ENCODE results near the gene HDAC8.

Gene HDAC8

DNA sequence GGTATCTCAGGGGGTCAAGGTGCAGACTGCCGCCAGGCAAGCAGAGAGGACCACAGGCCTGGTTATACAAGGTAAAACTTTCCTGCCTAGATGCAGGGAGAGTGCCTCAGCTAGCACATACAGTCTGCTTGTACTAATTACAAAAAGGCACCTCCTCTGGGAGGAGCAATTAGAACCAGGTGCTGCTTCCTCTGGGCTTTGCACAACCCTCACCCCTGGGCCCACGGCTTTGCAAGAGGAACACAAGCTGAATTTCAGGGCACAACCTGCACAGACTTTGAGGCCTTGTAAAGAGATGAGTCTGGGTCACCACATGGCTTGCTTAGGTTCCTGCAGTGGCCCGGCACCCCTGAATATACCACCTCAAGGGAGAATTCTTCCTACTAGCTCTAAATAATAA lies 257.8 kb downstream of the HDAC8 start:
- DNase-seq: no peak

DNA sequence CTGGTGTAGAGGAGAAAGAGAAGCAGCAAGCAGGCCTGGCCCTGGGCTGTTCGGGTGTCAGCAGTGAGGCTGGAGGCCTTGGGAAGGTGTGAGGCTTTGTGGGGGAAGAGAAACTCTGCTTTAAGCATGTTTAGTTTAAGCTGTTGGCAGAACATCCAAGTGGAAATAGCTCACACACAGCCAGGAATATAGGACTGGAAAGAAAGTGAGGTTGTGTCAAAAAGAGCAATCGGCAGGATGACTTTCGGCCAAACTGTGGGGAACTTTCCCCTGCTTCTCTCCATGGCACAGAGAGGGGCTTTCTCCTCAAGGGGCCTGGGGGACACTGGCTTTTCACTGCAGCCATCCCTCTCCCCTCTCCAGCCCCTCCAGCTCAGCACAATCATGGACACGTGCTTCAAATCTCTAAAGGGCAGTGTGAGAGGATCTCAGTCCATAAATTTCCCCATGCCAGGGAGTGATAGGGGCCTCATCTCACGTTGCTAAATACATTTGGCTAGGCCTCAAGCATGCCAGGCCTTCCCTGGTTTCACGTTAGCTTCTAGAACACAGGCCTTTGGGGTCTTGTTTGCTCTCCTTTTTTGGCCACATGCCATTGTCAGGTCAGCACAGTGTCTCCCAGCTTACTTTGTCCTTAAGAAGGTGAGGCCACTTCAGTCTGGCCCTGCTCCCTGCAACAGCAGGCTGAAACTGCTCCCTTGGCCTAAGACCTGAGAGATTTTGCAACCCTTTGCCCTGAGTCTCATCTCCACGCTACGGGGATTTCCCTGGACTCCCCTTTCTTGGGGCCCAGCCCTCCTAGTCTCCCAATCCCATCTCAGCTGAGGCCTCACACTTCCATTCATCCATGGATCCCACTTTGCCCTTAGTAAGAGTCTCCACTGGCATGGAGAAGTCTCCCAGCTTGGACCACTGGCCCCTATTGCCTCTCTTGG lies 258.7 kb downstream of the HDAC8 start:
- DNase-seq: no peak

DNA sequence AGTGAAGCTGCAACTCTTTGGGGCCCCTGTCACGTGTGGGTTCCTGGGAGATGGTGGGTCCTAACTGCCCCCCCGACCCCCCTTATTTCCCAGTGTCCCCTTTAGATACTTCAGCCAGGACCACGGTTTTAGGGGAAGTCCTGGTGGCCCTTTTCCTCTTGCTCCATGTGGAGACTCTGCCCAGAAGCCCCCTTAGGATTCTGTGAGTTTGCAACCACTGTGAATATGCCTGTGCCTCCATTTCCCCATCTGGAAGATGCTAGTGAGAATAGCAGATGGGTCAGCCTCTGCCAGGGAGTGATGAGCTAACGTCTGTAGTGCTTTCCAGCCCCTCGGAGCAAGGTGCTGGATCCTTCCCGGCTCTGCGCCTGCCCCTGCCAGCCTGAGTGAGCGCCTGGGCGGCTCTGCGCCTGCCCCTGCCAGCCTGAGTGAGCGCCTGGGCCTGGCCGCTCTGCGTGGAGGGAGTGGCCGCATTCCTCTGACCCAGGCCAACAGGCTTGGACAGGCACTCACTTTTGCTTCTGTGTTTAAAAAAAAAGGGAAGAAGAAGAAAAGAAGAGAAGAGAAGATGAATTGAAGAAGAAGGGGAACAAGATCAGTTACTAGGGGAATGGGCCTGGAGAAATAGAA lies 260.2 kb downstream of the HDAC8 start:
- DNase-seq: no peak

DNA sequence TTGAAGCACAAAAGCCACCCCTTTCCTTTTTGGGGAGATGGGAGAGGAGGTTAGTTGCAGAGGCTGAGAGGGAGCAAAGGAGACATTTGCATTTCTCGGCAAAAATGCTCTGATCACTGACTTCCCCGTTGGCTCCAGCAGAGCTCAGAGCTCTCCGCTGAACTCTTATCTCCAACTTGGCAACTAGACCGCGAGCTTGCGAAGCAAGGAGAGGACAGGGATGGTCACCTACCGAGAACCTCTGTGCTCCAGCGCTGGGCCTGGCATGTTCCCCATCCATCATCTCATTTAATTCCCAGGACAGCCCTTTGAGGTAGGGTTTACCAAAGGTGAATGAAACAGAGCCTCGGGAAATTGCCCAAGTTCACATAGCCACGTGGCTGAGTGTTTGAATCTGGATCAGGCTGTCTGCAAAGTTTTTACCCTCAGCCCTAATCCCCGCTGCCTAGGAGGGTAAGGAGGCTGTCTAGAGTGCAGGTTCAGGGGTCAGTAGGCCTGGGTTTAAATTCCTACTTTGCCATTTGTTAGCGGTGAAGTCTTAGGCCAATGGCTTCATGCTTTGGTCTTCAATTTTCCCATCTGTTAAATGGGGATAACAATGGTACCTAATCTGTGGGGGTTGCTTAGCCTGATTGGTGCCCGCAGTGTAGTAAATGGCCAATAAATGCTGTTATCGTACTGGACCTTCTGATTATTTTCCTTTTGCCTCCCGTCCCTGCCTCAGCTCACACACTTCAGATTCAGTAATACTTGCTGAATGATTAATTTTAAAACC lies 263.2 kb downstream of the HDAC8 start:
- no peak for DNase-seq

DNA sequence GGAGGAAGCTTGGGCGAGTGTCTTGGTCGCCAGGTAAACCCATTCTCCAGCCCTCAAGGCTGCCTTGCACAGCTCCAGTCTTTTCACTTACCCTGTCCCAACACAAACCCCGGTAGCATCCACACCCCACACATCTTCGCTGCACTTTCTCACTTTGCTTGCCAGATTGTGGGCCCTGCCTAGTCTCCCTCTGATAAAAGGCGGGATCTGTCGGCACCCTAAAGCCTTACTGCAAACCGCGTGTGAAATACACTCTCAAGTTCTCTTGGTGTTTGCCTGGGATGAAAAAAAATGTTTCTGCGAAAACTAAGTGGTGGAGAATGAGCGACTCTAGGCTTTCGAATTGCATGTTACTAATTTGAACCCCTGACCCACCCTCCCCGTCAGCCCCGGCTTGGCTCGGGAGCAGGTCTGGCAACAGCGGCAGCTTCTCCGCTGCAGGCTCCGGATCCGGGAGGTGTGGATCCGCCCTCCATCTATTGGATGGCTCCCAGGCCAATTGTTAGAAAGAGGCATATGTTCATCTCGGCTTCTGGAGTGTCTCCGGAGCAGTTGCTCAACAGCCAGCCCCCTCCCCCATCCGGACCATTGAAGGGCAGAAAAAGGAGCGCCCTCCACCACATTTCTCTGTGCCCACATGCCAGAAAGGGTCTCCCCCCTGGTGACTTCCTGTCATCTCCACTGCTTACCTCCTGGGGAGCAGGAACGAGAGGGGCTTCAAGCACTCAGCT lies 263.9 kb downstream of the HDAC8 start:
- peak; percentile 38 to 57 (median 49) for DNase-seq

DNA sequence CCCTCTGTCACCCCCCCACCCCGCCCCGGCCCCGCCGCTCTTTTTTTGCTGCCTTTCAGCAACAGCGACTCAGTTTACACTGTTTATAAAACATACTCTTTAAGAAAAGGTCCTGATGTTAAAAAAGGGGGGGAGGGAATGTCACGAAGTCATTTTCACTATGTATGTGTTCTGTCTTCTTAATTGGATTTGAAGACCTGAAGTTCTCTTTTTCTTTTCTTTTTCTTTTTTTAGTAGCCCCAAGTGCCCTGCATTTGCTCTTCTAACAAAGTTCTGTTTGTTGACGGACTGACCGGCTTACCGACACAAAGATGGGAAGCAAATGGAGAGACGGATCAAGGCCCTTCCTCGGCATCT lies 264.5 kb downstream of the HDAC8 start:
- DNase-seq: no peak

DNA sequence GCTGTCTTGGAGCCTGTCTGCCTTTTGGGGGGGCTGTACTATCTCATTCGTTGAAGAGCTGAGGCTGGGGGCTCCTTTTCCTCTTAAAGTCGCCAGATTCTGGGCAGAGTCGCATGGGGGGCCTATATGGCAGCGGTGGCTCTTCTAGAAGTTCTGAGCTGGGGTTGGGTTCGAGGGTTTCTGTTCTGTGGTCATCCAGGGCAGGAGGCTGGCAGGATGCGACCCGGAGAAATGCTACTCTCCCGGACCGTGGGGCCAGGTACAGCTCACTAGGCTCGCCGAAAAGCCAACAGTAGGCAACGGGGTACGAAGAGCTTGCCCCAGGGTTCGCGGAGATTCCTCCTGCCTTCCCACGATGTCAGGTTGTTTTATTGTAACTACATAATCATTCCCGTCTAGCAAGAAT lies 265.0 kb downstream of the HDAC8 start:
- peak in 1 of 3 donors; percentile 3 for DNase-seq

DNA sequence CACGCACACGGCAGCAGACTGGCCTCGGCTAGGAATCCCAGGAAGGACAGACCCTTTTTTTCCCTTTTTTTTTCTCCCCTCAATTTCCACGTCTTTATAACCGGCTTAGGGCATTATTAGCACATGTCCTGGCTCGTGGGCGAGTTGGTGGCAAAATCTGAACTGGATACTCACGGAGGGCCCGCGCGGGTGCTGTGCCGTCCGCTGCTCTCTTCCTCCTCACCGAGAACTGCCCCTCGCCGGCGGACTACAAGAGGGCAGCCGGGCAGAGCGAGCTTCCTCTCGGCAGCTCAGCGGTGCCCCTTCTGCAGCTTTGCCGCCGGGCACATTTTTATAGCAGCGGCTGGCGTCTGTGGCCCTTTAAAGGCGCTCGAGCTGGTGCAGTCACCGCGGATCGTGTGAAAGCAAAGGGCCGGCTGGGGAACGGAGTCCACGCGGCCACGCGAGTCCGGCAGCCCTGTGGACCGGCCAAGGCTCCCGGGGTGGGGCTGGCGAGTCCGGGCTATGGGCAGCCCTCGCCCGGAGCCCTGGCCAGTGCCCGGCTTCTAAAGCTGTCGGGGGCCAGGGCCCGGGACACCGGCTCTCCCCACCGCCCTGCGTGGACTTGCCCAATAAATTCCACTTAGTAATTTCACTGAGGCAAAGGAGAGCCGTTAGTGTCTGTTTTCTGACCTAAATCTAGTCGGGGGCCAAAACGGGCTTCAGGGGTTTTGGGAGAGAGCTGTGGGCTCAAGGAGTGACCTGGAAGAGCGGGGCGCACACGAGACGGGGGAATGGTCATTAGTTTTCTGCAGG lies 265.6 kb downstream of the HDAC8 start:
- peak; percentile 68 to 80 (median 75) for DNase-seq

DNA sequence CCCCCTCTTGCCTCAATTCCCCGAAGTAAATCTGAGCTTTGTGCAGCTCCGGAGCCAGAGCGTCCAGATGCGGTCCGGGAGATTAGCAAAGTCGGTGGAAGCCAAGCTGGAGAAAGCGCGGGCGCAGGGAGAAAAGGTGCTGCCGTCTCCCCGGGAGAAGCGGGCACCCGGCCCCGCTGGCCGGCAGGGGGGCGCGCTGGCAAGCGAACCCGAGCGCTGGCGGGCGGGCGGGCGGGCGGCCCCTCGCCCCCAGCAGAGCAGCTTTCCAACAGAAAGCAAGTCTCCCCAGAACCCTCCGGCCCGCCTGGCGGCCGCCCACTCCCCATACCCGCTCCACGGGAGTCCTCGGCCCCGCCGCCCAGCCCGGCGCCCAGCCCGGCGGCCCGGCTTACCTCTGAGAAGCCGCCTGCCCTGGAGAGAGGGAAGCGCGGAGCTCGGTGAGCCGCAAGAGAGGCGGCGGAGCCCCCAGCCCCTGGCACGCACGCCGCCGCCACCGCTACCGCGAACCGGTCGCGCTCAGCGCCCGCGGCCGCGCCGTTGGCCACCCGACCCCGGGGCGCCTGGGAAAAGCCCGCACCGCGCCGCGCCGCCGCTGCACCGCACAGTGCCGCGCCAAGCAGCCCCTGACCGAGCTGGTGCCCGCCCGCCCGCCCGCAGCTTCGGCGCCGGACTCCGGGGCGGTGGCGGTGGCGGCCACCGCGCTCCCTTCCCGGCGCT lies 266.4 kb downstream of the HDAC8 start:
- peak in 1 of 3 donors; percentile 27 for DNase-seq

DNA sequence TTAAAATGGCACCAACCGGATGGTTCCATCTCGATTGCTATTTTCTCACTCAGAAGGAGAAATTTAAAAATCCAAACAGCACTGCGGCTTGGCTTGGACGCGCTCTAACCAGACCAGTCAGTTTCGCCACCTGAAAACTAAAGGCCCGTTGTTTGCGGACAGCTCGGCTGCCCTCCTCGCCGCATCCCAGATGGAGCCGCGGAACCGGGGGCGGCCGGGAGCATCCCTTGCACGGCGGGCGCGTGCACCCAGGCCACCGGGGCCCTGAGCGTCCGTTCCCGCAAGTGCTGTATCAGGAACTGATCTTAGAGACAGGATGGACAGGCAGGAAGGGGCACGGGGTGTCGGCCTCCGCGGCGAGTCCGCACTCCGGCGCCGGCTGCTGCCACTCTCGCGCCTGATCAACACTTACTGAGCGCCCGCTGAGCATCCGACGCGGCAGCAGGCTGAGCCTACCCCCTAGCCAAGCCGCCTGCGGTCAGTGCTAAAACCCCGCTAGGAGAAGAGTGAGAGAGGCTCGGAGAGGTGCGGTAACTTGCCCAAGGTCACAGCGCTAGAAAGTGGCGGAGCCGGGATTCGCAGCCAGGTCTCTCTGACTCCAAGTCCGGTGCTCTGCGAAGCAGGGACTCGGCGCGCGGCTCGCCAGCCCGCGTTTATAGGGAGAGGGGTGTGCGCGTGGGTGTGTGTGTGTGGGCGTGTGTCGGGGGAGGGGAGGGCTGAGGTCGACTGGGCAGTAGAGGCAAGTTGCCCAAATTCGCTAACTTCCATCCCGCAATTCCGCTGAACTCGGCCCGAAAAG lies 267.2 kb downstream of the HDAC8 start, which contains the start of gene CITED1:
TSS of gene CITED1 (minus strand) at position 629 of the 799 bp plus-strand sequence. CDS start 3,045 bp downstream, outside the sequence.
- peak in 2 of 3 donors; percentile 18 to 21 for DNase-seq

DNA sequence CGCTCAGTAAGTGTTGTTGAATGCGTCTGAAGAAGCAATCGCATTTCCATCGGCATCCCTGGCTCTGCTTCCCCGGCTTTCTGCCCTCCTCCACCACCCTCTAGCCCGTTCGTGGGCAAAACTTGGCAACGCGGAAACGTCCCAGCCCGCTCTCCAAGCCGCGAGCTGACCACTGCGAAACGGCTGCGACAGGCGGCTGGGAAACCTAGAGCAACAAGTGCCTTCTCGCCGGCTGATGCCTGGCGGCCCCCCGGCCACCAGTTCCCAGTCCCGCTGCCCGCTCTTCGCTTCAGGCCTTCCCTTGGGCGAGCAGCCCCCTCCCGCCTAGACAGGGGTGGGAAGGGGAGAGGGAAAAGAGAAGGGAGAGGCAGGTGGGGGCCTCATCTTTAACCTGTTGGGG lies 267.8 kb downstream of the HDAC8 start:
- peak in 1 of 3 donors; percentile 5 for DNase-seq

DNA sequence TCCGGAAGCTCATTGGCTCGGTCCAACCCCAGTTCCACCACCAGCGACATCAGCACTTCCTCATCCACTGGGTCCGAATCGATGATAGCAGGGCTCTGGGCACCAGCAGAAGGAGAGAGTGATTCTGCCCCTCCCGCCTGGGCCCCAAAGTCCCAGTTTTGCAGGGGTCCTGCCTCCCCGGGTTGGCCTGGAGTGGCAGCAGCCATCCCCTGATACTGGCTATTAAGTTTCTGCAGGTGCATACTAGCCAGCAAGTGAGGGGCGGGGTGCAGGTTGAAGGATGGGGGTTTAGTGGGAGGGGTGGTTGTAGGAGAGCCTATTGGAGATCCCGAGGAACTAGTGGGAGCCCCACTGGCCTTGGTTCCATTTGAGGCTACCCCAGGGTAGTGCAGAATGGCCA lies 270.9 kb downstream of the HDAC8 start:
- DNase-seq: no peak

DNA sequence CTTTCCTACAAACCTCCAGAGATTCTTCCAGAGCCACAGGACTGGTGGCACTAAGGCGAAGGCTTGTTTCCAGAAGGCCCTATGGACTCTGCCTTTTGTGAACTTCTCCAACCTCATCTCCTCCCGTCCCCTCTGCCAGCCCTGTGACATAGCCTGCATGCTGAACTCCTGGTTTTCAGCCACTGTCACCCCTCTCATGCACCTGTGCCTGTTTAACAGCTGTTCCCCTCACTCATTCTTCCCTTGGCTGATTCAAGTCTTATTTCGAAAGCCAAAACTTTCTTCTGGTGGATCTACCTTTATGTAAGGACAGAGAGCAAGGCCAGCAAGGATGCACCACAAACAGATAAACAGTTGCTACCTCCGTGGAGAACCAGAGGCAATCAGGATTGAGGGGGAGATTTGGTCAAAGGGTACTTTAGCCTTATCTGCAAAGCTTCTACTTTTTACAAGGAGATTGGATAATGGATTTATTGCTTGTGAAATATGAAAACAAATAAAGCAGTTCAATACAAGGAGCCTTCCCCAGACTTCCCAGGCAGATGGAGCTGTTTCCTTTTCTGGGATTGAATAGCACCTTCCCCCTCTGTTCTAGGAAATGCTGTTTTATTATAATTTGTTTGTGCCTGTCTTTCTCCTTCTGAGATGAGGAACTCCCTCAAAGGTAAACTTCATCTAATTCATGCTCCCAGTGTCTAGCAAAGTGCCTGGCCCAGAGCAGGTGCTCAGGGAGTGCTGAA lies 272.6 kb downstream of the HDAC8 start:
- DNase-seq: no peak

DNA sequence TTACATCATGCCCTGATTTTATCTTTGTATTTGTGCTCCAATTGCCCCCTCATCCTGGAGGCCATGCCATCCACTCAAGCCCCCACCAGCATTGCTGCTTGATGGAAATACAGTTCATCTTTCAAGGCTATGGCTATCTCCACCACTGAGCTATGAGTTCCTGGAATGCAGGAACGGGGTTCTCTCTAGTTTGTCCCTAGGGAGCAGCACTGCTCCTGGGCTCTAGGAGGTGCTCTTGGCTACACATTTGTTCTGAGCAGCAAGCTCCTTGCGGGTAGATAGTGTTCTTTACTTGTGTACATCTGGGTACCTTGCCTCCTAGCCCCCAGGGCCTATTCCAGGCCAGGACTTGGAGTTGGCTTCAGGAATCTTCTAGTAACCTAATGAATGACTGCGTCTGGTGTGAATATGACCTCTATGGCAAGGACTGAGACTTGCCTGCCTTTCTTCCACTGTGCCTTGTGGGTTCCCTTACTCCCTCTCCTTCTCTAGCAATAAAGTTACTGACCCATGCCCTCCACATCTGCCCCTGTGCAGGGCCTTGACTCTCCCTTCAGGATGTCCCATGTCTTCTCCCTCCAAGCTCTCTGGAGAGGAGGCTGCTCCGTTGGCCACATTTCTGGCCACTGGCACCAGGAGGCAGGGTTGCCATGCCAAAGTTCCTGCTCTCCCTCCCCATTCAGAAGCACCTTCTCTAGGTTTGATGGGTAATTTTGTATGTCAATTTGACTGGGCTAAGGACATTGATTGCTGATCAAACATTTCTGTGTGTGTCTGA lies 274.5 kb downstream of the HDAC8 start:
- DNase-seq: peak; percentile 39 to 47 (median 39)

DNA sequence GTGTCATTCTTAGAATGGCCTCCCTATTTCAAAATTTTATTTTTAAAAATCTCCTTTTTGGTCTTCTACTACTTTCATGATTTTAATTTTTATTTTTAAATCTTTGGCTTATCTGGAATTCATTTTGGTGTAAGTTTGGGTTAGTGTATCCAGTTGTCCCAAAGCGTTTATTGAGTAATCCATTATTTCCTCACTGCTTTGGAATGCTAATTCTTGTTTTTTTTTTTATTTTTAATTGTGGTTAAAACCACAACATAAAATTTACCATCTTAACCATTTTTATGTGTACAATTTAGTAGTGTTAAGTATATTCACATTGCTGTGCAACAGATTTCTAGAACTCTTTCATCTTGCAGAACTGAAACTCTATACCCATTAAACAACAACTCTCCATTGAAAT lies 275.7 kb downstream of the HDAC8 start:
- no peak for DNase-seq

DNA sequence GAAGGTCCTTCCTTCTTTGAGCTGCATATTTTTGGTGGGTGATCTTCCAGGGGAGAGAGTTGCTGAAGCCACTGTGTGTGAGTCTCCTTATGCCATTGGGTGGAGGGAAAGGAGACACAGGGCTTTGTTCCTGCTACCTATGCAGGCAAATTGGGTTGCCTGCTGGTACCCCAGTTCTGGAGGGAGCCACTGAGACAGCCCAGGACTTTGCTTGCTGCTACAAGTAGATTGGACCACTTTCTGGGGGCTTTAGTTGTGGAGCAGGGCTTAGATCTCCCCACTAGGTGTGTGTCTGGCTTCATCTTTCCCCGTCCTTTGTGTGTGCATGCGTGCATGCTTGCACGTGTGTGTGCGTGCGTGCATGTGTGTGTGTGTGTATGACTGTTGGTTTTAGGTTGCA lies 276.9 kb downstream of the HDAC8 start:
- no peak for DNase-seq

DNA sequence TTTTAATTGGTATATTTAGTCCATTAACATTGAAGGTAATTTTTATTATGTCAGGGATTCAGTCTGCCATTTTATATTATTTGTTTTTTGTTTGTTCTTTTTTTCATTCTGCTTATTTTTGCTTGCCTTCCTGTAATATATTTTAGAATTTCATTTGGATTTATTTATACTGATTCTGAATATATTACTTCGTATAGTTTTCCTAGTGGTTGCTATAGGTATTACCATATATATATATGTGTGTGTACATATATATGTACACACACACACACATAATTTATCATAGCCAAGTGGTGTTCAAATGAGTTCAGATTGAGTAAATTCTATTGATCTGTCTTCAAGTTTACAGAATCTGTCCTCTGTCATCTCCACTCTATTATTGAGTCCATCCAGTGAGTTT lies 278.1 kb downstream of the HDAC8 start:
- DNase-seq: no peak

DNA sequence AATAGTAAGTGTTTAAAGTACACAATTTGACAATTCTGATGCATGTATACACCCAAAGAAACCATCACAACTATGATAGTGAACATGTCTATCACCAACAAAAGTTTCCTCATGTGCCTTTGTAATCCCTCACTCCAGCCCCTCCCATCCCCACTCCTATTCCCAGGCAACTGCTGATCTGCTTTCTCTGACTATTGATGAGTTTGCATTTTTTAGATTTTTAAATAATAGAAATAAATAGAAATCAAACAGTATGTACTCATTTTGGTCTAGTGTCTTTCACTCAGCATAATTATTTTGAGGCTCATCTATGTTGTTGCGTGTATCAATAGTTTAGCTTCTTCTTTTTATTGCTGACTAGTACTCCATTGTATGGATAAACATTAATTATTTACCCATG lies 290.3 kb downstream of the HDAC8 start:
- no peak for DNase-seq
